Testis (tissue), 3 donors: Measurements from ENCODE around the gene CBX5. TPM values are rescaled to one million over a fixed set of nuclear protein-coding genes. Genes with fewer than 3 reads are reported as not detected.

Experiments
- DNase-seq: peaks from one replicate; pipeline ENCODE4 v3.0.0-alpha.2; 2019
- H3K27ac ChIP-seq, 2 donors: fragments of 200-600 bp; sonication (generic); one replicate each; pipeline ENCODE4 v1.5.1; 2019
- H3K27me3 ChIP-seq: fragments of 200-600 bp; sonication (generic); one replicate; pipeline ENCODE4 v1.5.1; 2019
- H3K36me3 ChIP-seq: fragments of 200-600 bp; sonication (generic); one replicate; pipeline ENCODE4 v1.5.1; 2017; ENCODE audit warnings: low read depth; ENCODE audit errors: missing control alignments
- H3K4me1 ChIP-seq: fragments of 200-600 bp; sonication (generic); one replicate; pipeline ENCODE4 v1.5.1; 2019
- H3K4me3 ChIP-seq, 2 donors: fragments of 200-600 bp; sonication (generic); one replicate each; pipeline ENCODE4 v1.5.1; 2017 to 2019
- H3K9me3 ChIP-seq: fragments of 200-600 bp; sonication (generic); one replicate; pipeline ENCODE4 v1.5.1; 2017
- POLR2A ChIP-seq: fragments of 450-650 bp; IDR thresholded peaks from one replicate; pipeline ENCODE4 v1.6.1; 2017; ENCODE audit warnings: antibody characterized with exemption, mild to moderate bottlenecking, moderate library complexity
- WGBS, 2 donors: methylation state at CpG; one replicate each; pipeline ENCODE4 v1.1.5; 2018; 5-methylcytosine and 5-hydroxymethylcytosine counted together
- intact Hi-C: fragments of 100-400 bp; cut with DNase I; formaldehyde crosslinking; loops from one replicate; pipeline ENCODE4 v1.15.1; 2023; ENCODE audit warnings: low total_unique reads
- polyA plus RNA-seq: library from polyadenylated mRNA; stranded (reverse); fragments of 350-450 nt; fragmentation: Illumina TruSeq; extraction: RNeasy Lipid Tissue Mini Kit (QIAGEN cat#74804); gene quantifications from one replicate; pipeline ENCODE4 v1.2.3, GENCODE V29; 2014; ENCODE audit warnings: low read depth, low replicate concordance; ENCODE audit not compliant: insufficient read depth
- total RNA-seq, 2 donors: library from RNA; depleted of rRNA; stranded (reverse); fragments of >200 nt; gene quantifications; one replicate each; pipeline ENCODE4 v1.2.3, GENCODE V29; 2016
- TF ChIP-seq, protein P1 (sequence below), 3 experiments: fragments of 450-650 bp in 2 of 3; fragments of 200-600 bp in 1 of 3; sonication (generic) in 1 of 3; IDR thresholded peaks; one replicate each; pipeline ENCODE4 v1.5.1; 2016 to 2019; ENCODE audit warnings: antibody characterized with exemption in 3 of 3, mild to moderate bottlenecking in 2 of 3, moderate library complexity in 1 of 3

CBX5 gene
- total and polyA plus RNA-seq, 3 donors from 2014 or later: 52.7 to 66.4 (median 63.9) TPM

DNA sequence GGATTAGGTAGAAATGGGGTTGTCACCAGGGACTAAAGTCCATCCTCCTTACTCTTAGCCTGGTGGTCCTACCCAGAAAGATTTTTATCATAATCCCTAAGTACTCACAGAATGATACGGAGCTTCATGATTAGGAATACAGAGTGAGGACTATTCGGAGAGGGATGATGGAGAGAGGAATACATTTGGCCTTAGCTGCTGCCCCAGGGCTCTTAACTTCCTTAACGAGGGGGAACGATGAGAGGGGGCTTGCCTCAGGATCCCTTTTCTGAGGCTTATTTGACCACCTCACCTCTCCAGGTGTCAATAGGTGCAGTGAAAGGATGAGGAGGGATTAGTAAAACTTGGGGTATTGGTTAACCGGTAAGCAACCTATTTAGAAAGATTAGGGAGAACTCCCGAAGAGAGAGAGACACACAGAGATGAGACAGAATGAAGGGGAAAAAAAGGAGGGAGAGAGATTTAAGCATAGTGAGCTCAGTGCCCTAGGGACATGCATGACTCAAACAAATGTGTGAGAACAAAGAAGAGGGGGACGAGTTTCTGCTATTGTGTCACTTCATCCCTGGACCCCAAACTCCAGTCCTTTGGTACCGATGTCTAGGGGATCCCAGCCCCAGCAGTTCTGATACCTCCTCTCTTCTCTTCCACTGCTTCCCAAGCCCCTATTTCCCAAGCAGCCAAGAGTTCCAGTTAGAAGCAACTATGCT lies 19.7 kb upstream of the CBX5 start:
- H3K4me1 ChIP-seq: peaks cover 6% of the 10 kb centered on the region
- no peak overlapping the region for H3K4me3 ChIP-seq
- intact Hi-C loops: no loop called here
- 75 to 80% methylated on average over 8 of the region's 8 CpGs for WGBS, 2 donors
- no peaks in the 10 kb centered on the region for H3K36me3 ChIP-seq
- no peak overlapping the region for H3K27ac ChIP-seq
- no peak for DNase-seq
- H3K9me3 ChIP-seq: no peaks in the 10 kb centered on the region
- no peaks in the 10 kb centered on the region for H3K27me3 ChIP-seq
- no peak for TF ChIP-seq POLR2A
- TF ChIP-seq, protein P1, sequence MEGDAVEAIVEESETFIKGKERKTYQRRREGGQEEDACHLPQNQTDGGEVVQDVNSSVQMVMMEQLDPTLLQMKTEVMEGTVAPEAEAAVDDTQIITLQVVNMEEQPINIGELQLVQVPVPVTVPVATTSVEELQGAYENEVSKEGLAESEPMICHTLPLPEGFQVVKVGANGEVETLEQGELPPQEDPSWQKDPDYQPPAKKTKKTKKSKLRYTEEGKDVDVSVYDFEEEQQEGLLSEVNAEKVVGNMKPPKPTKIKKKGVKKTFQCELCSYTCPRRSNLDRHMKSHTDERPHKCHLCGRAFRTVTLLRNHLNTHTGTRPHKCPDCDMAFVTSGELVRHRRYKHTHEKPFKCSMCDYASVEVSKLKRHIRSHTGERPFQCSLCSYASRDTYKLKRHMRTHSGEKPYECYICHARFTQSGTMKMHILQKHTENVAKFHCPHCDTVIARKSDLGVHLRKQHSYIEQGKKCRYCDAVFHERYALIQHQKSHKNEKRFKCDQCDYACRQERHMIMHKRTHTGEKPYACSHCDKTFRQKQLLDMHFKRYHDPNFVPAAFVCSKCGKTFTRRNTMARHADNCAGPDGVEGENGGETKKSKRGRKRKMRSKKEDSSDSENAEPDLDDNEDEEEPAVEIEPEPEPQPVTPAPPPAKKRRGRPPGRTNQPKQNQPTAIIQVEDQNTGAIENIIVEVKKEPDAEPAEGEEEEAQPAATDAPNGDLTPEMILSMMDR (IDR thresholded peaks at IDR 0.05): no peak

DNA sequence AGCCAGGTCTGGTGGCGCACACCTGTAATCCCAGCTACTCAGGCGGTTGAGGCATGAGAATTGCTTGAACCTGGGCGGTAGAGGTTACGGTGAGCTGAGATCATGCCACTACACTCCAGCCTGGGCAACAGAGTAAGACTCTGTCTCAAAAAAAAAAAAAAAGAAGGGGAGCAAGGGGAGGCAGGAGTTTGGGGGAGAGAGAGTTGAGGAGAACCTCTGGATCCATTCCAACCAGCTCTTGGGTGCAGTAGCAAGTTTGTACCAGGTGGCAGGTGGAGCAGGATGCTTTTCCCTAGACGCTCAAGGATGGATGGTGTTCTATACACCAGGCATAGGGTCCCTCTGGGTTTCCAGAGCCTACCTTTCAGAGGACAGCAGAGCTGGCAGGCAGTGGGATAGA lies 19.0 kb upstream of the CBX5 start:
- H3K27me3 ChIP-seq: no peaks in the 10 kb centered on the region
- H3K4me1 ChIP-seq: peaks cover 10% of the 10 kb centered on the region
- no peaks in the 10 kb centered on the region for H3K36me3 ChIP-seq
- no peak for DNase-seq
- TF ChIP-seq, protein P1 (IDR thresholded peaks at IDR 0.05): no peak
- TF ChIP-seq POLR2A: no peak
- H3K9me3 ChIP-seq: no peaks in the 10 kb centered on the region
- no peak overlapping the region for H3K4me3 ChIP-seq
- H3K27ac ChIP-seq: no peak overlapping the region
- 91 to 93% methylated on average over 4 to 5 of the region's 5 CpGs for WGBS, 2 donors
- intact Hi-C loops: no loop called here

DNA sequence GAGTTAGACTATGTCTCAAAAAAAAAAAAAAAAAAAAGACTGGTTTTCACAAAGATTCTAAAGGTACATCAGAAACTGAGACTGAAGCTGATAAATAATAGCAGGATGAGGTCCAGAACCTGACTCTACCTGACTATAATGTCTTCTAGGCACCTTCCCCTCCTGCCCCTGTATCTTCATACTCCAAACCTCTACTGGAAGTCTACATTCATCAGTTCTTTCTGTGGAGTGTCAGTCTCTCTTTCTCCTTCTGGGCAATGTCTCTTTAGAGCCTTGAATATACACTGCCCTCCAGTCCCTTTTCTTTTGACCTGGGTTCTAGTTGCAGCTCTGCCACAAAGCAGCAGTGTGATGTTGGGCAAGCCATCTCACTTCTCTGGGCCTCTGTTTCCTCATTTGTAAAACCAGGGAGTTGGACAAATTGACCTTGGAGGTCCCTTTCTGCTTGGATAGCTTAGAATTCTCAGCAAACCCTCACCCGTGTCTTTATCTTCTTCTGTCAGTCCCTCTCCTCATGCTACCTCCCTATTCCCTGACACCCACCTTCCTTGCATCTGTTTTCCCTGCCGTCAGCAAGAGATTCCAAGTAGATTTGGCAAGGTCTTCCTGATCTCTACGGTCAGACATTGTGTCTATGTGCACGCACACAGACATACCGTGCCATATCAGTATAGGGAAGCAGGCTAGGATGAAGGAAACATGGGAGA lies 16.6 kb upstream of the CBX5 start:
- no peak overlapping the region for H3K4me3 ChIP-seq
- H3K4me1 ChIP-seq: peaks cover 15% of the 10 kb centered on the region
- intact Hi-C loops: no loop called here
- H3K36me3 ChIP-seq: no peaks in the 10 kb centered on the region
- no peaks in the 10 kb centered on the region for H3K9me3 ChIP-seq
- WGBS, 2 donors: 68 to 77% methylated on average over 5 of the region's 5 CpGs
- no peaks in the 10 kb centered on the region for H3K27me3 ChIP-seq
- no peak overlapping the region for H3K27ac ChIP-seq
- no peak for TF ChIP-seq POLR2A
- TF ChIP-seq, protein P1 (IDR thresholded peaks at IDR 0.05): no peak
- DNase-seq: no peak

DNA sequence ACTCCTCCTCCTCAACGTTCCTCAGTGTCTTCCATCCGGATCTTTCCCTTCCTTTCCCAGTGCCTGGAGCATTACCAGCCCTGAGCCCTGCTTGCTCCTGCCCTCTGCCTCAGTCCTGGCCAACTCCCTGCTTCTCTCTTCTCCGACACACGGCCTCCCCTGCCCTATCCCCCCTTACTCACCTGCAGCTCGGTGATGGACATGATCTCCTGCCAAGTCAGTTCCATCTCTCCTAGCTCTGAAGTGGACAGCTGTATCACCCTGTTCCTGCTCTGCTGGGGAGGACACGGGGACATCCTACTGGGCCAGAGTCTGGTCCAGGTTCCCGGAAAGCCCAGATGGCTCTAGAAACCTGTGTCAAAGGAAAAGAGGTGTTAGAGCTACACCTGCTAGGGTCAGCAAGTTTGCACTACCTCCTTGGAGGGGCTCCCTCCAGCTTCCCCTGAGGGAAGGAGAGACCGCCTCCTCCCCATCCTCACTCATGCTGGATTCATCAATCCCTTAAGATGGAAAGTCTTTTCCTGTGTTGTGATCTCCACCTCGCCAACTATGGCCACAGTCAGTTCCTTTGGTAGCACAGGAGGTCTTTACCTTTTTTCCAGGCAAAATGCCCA lies 15.1 kb upstream of the CBX5 start:
- intact Hi-C loops: no loop called here
- Histone ChIP-seq H3K27ac (no peak overlapping the region), H3K4me1 (peaks cover 15% of the 10 kb centered on the region), H3K36me3 (no peaks in the 10 kb centered on the region), H3K9me3 (no peaks in the 10 kb centered on the region), H3K4me3 (no peak overlapping the region), H3K27me3 (no peaks in the 10 kb centered on the region)
- WGBS, 2 donors: 67 to 74% methylated on average over 9 of the region's 9 CpGs
- DNase-seq: no peak
- TF ChIP-seq POLR2A: no peak
- TF ChIP-seq, protein P1 (IDR thresholded peaks at IDR 0.05): no peak
